ENCODE measurements around the gene RNF214. TPM values are rescaled to one million over a fixed set of nuclear protein-coding genes. Genes with fewer than 3 reads are reported as not detected.

The RNF214 gene
- total RNA-seq, 1 donor = 4.7 TPM

DNA sequence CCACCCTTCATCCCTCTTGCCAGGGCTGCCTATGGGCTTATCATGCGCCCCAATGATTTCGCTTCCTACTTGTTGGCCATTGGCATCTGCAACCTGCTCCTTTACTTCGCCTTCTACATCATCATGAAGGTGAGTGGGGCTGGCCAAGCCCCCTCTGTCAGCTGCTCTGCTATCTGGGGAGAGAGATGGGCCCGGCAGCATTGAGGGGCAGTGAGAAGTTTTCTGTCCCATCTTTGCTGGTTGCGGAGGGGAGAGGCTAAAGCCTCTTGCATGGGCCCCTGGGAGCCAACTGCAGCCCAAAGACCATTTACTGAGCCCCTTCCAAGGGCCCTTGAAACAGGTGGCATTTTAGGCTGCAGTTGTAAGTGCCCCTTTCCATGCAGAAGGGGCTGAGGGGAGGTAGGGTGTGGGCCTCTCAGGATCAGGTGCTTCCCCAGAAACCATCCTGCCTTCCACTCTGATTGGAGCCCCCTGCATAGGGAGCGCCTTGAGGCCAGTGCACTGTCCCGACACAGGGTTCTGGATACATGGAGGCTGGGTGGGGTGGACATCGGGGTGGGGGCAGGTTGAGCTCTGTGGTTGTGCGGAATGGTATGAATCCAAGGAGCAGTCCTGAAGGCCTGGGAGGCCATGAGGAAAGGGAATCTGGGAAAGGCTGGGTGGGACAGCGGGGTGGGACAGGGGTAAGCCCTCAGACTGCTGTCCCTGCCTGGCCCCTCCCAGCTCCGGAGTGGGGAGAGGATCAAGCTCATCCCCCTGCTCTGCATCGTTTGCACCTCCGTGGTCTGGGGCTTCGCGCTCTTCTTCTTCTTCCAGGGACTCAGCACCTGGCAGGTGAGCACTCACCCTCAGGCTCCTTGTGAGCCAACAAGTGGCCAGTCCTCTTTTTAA is 39.1 kb upstream of the RNF214 start:
- Histone ChIP-seq H3K27me3 (ENCODE audit: insufficient read depth, low read length) (no peaks in the 10 kb centered on the region), H3K9me3 (ENCODE audit: low read depth, low read length) (no peaks in the 10 kb centered on the region), H3K4me1 (ENCODE audit: insufficient read depth, low read length) (peaks cover 36% of the 10 kb centered on the region), H3K4me3 (ENCODE audit: low read length) (no peak overlapping the region)

- H3K9me3 ChIP-seq (ENCODE audit: low read depth, low read length) = no peaks in the 10 kb centered on the region
- H3K4me3 ChIP-seq (ENCODE audit: low read length) = no peak overlapping the region
- peaks cover 27% of the 10 kb centered on the region for H3K4me1 ChIP-seq (ENCODE audit: insufficient read depth, low read length)
- H3K27me3 ChIP-seq (ENCODE audit: insufficient read depth, low read length) = no peaks in the 10 kb centered on the region
Observed at GRCh38 chr11:117194267-117194666, 38.2 kb upstream of the RNF214 start.

GRCh38 chr11:117195258-117195657 is 37.2 kb upstream of the RNF214 start:
- Histone ChIP-seq H3K4me3 (ENCODE audit: low read length) (no peak overlapping the region), H3K4me1 (ENCODE audit: insufficient read depth, low read length) (peaks cover 18% of the 10 kb centered on the region), H3K9me3 (ENCODE audit: low read depth, low read length) (no peaks in the 10 kb centered on the region), H3K27me3 (ENCODE audit: insufficient read depth, low read length) (no peaks in the 10 kb centered on the region)

- no peaks in the 10 kb centered on the region for H3K27me3 ChIP-seq (ENCODE audit: insufficient read depth, low read length)
Observed at GRCh38 chr11:117195761-117196160, 36.7 kb upstream of the RNF214 start.

GRCh38 chr11:117197006-117197405 is 35.5 kb upstream of the RNF214 start:
- H3K4me1 ChIP-seq (ENCODE audit: insufficient read depth, low read length) = peaks cover 13% of the 10 kb centered on the region
- no peak overlapping the region for H3K4me3 ChIP-seq (ENCODE audit: low read length)
- no peaks in the 10 kb centered on the region for H3K9me3 ChIP-seq (ENCODE audit: low read depth, low read length)
- no peaks in the 10 kb centered on the region for H3K27me3 ChIP-seq (ENCODE audit: insufficient read depth, low read length)

More at GRCh38 chr11:117195761-117196160, 36.7 kb upstream of the RNF214 start:
- H3K4me3 ChIP-seq (ENCODE audit: low read length) = no peak overlapping the region
- H3K9me3 ChIP-seq (ENCODE audit: low read depth, low read length) = no peaks in the 10 kb centered on the region
- peaks cover 13% of the 10 kb centered on the region for H3K4me1 ChIP-seq (ENCODE audit: insufficient read depth, low read length)

DNA sequence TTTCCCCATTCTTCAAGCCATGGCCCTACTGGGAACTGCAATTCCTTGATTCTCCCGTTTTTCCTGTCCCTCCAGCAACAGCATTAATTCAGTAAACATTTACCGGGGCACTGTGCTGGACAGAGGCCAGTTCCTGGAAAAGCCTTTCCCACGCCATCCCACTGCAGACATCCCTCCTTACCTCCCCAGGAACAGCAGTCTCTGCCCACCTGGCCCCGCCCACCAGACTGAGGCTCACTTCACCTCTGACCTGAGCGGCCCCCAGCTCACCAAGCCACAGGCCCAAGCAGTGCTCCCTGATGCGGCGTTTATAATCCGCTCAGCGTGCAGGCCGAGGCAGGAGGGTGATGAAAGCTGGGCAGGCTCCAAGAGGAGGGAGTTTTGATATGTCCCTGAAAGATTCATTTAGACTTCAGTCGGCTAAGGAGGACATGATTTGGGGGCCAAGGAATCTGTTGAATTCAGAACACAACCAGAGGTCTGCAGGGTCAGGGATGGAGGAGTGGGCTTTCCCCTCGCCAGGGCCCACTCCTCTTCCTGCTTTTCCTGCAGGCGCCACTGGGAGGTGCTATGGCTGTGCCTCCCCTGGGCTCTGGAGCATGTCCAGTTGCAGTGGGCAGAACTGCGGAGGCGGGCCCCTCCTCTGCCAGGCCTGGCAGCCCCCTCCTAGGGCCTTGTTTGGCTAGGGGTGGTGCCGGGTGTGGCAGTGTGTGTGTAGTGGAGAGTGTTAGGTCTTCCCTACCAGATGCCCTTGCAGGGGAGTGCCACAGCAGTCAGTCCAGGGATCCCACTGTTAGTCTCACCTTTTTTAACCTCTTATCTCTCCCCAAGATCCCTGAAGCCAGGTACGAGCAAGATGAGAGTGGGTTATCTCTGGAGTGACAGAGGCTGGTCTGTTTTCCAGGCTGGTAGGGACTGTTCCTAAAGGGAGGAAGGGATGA is 34.7 kb upstream of the RNF214 start:
- H3K9me3 ChIP-seq (ENCODE audit: low read depth, low read length) = no peaks in the 10 kb centered on the region

DNA sequence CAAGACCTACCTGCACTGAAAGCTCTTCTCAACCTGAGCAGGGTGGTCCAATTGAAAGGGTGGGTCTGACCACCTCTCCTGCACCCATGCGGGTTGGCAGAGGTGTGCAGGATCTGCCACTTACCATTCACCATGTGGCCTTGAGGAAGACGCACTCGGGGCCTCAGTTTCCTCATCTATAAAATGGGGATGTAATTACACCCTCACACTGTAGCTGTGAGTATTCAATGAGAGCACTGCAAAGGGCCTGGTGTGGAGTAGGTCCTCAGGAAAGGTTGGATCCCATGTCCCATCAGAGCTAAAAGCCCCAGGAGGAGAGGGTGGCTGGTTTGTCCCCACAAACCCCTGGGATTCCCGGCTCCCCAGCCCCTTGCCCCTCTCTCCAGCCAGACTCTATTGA is 33.9 kb upstream of the RNF214 start:
- H3K4me1 ChIP-seq (ENCODE audit: insufficient read depth, low read length) = peaks cover 13% of the 10 kb centered on the region
- no peaks in the 10 kb centered on the region for H3K9me3 ChIP-seq (ENCODE audit: low read depth, low read length)
- H3K27me3 ChIP-seq (ENCODE audit: insufficient read depth, low read length) = no peaks in the 10 kb centered on the region
- H3K4me3 ChIP-seq (ENCODE audit: low read length) = no peak overlapping the region

More for the DNA sequence above, 34.7 kb upstream of the RNF214 start:
- Histone ChIP-seq H3K4me3 (ENCODE audit: low read length) (no peak overlapping the region), H3K27me3 (ENCODE audit: insufficient read depth, low read length) (no peaks in the 10 kb centered on the region), H3K4me1 (ENCODE audit: insufficient read depth, low read length) (peaks cover 13% of the 10 kb centered on the region)

DNA sequence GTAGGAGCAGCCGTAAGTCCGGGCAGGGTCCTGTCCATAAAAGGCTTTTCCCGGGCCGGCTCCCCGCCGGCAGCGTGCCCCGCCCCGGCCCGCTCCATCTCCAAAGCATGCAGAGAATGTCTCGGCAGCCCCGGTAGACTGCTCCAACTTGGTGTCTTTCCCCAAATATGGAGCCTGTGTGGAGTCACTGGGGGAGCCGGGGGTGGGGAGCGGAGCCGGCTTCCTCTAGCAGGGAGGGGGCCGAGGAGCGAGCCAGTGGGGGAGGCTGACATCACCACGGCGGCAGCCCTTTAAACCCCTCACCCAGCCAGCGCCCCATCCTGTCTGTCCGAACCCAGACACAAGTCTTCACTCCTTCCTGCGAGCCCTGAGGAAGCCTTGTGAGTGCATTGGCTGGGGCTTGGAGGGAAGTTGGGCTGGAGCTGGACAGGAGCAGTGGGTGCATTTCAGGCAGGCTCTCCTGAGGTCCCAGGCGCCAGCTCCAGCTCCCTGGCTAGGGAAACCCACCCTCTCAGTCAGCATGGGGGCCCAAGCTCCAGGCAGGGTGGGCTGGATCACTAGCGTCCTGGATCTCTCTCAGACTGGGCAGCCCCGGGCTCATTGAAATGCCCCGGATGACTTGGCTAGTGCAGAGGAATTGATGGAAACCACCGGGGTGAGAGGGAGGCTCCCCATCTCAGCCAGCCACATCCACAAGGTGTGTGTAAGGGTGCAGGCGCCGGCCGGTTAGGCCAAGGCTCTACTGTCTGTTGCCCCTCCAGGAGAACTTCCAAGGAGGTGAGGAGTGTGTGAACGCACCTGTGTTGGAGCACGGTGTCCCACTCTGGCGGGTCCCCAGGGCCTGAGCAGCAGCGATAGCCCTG is 33.2 kb upstream of the RNF214 start, which contains the start of gene TAGLN:
TAGLN (plus strand) TSS at position 318 of the 863 bp plus-strand sequence. CDS start 3,644 bp downstream, outside the sequence.
- Histone ChIP-seq H3K4me3 (ENCODE audit: low read length) (no peak within 1 kb of the TSS), H3K9me3 (ENCODE audit: low read depth, low read length) (no peaks in the 10 kb centered on the region), H3K4me1 (ENCODE audit: insufficient read depth, low read length) (peaks cover 13% of the 10 kb centered on the region), H3K27me3 (ENCODE audit: insufficient read depth, low read length) (no peaks in the 10 kb centered on the region)

DNA sequence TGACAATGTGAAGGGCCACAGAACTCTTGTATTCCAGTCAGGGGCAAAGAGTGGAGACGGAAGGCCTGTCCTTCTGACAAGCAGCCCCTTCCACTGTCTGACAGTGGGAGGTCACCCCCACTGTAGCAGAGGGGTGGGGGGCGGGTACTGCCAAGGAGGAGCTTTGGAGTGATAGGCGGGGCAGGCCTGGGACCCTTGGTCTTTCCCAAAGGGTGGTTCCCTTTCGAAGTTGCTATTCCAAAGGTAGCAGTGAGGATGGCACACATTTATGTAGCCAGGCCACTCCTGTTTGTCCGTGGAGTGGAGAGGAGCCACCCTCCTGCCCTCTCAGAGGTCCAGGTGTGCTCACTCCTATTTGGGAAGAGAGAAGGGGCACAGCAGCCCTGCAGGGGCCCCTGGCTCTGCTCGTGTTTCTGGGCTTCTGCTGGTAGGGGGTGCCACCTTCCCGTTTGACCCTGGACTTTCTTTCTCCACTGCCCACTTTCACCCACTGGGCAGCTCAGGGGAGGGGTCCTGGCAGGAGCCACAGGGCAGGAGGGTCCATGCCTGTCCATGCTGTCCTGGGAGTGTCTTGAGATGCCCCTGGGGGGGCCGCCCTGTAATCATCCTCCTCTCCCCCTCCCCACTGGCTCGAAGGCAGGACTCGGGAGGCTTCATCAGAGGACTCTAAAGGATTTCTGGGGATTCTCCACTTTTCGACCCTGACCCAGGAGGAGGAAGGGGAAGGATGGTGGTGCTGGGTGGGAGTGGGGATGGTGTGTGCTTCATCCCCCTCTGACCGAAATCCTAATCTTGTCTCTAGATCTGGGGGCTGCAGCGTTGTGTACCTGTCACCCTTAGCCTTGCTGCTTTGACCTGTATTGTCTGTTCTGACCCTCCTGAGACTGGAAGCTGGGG is 32.3 kb upstream of the RNF214 start:
- Histone ChIP-seq H3K4me1 (ENCODE audit: insufficient read depth, low read length) (peaks cover 6% of the 10 kb centered on the region), H3K4me3 (ENCODE audit: low read length) (no peak overlapping the region), H3K9me3 (ENCODE audit: low read depth, low read length) (no peaks in the 10 kb centered on the region), H3K27me3 (ENCODE audit: insufficient read depth, low read length) (no peaks in the 10 kb centered on the region)

GRCh38 chr11:117200813-117201657 is 31.4 kb upstream of the RNF214 start:
- H3K9me3 ChIP-seq (ENCODE audit: low read depth, low read length) = no peaks in the 10 kb centered on the region
- no peaks in the 10 kb centered on the region for H3K27me3 ChIP-seq (ENCODE audit: insufficient read depth, low read length)
- H3K4me3 ChIP-seq (ENCODE audit: low read length) = no peak overlapping the region
- H3K4me1 ChIP-seq (ENCODE audit: insufficient read depth, low read length) = no peaks in the 10 kb centered on the region

GRCh38 chr11:117201658-117202305 is 30.7 kb upstream of the RNF214 start:
- H3K4me1 ChIP-seq (ENCODE audit: insufficient read depth, low read length) = no peaks in the 10 kb centered on the region
- H3K4me3 ChIP-seq (ENCODE audit: low read length) = no peak overlapping the region
- H3K27me3 ChIP-seq (ENCODE audit: insufficient read depth, low read length) = no peaks in the 10 kb centered on the region
- no peaks in the 10 kb centered on the region for H3K9me3 ChIP-seq (ENCODE audit: low read depth, low read length)

GRCh38 chr11:117202386-117203068 is 29.9 kb upstream of the RNF214 start:
- Histone ChIP-seq H3K4me3 (ENCODE audit: low read length) (no peak overlapping the region), H3K4me1 (ENCODE audit: insufficient read depth, low read length) (no peaks in the 10 kb centered on the region), H3K9me3 (ENCODE audit: low read depth, low read length) (no peaks in the 10 kb centered on the region), H3K27me3 (ENCODE audit: insufficient read depth, low read length) (no peaks in the 10 kb centered on the region)

All from mononuclear cell (primary cell).